GM12878 (cell line): ENCODE data around the gene SRSF2. TPM values are rescaled to one million over a fixed set of nuclear protein-coding genes. Genes with fewer than 3 reads are reported as not detected.

Experiments
- ATAC-seq: fragments of 200-7000 bp; cut with Tn5 transposase; 3 replicates; pipeline ENCODE4 v1.9.1; 2020; ENCODE audit warnings: mild to moderate bottlenecking, moderate library complexity
- BruUV-seq: library from RNA; stranded (reverse); fragments of 400-500 nt; replicated peaks from 2 replicates; lab custom pipeline; 2021; lab: Mats Ljungman, UMichigan
- CTCF ChIA-PET: fragments of 300-600 bp; sonication (Branson Sonifier 250); formaldehyde crosslinking; extraction: SDS; loops from one replicate; lab custom pipeline; 2021; ENCODE audit warnings: inconsistent platforms; lab: Yijun Ruan, JAX
- POLR2A ChIA-PET: fragments of 350-600 bp; formaldehyde crosslinking; extraction: SDS; loops from one replicate; lab custom pipeline; 2021; ENCODE audit warnings: inconsistent platforms; lab: Charles Lee
- RAD21 ChIA-PET: fragments of 300-600 bp; sonication (Branson Sonifier 250); formaldehyde crosslinking; loops from one replicate; lab custom pipeline; 2023; ENCODE audit warnings: antibody characterized with exemption; ENCODE audit not compliant: unreplicated experiment; lab: Charles Lee
- SMC1A ChIA-PET: fragments of 300-600 bp; sonication (Branson Sonifier 250); formaldehyde crosslinking; loops from one replicate; lab custom pipeline; 2023; ENCODE audit not compliant: unreplicated experiment, uncharacterized antibody; lab: Charles Lee
- DNase-seq: peaks from one replicate; pipeline ENCODE4 v3.0.0-alpha.2; 2011; ENCODE audit warnings: low read depth, low spot score
- FAIRE-seq: peaks from 3 replicates; lab custom pipeline; 2011; peaks lifted over from hg19 to GRCh38; lab: Jason Lieb, UNC
- H2AFZ ChIP-seq: 2 replicates; pipeline ENCODE4 v1.6.0; 2011; ENCODE audit warnings: low read depth, low read length, control low read depth; ENCODE audit not compliant: control insufficient read depth
- H3K27ac ChIP-seq: 2 replicates; pipeline ENCODE4 v1.5.1; 2011; ENCODE audit warnings: control low read depth; ENCODE audit not compliant: control insufficient read depth, insufficient read depth
- H3K27me3 ChIP-seq, 2 experiments: replicated peaks in 1 of 2; 2 replicates each; pipeline versions ENCODE4 v1.6.0 to v1.6.1; 2011; ENCODE audit warnings: low read length in 1 of 2; ENCODE audit not compliant: control insufficient read depth in 2 of 2, insufficient read depth in 2 of 2
- H3K36me3 ChIP-seq, 2 experiments: 2 replicates each; pipeline ENCODE4 v1.5.1; 2011; ENCODE audit warnings: low read length in 1 of 2; ENCODE audit not compliant: control insufficient read depth in 2 of 2, insufficient read depth in 2 of 2
- H3K4me1 ChIP-seq: 2 replicates; pipeline ENCODE4 v1.6.1; 2011; ENCODE audit warnings: mild to moderate bottlenecking, low read length, moderate library complexity, mixed read lengths; ENCODE audit not compliant: control insufficient read depth, insufficient read depth
- H3K4me2 ChIP-seq: 2 replicates; pipeline ENCODE4 v1.6.0; 2011; ENCODE audit warnings: control low read depth; ENCODE audit not compliant: control insufficient read depth, insufficient read depth
- H3K4me3 ChIP-seq: fragments of 200-600 bp; sonication (generic); 2 replicates; pipeline ENCODE4 v1.5.1; 2016
- H3K79me2 ChIP-seq: 2 replicates; pipeline ENCODE4 v1.6.0; 2011; ENCODE audit warnings: low read length; ENCODE audit not compliant: control insufficient read depth, insufficient read depth
- H3K9ac ChIP-seq: 2 replicates; pipeline ENCODE4 v1.8.0; 2011; ENCODE audit warnings: low read length, control low read depth, mixed read lengths; ENCODE audit not compliant: control insufficient read depth, insufficient read depth
- H3K9me3 ChIP-seq: replicated peaks from 3 replicates; pipeline ENCODE4 v1.5.1; 2011; ENCODE audit warnings: mild to moderate bottlenecking, low read length; ENCODE audit not compliant: control insufficient read depth, insufficient read depth
- H4K20me1 ChIP-seq: 2 replicates; pipeline ENCODE4 v1.6.0; 2011; ENCODE audit not compliant: control insufficient read depth, insufficient read depth
- ESRRA ChIP-seq: IDR thresholded peaks from 2 replicates; pipeline ENCODE4 v1.6.1; 2012; ENCODE audit warnings: mild to moderate bottlenecking, low read length, improper control_type of control experiment
- FOS ChIP-seq: IDR thresholded peaks from 3 replicates; pipeline ENCODE4 v1.6.1; 2011; ENCODE audit warnings: borderline replicate concordance; ENCODE audit not compliant: insufficient read length; ENCODE audit errors: extremely low read depth
- HCFC1 ChIP-seq: fragments of 150-350 bp; IDR thresholded peaks from 2 replicates; pipeline ENCODE4 v1.6.1; 2014; ENCODE audit warnings: low read length
- HDAC2 ChIP-seq: fragments of 200-600 bp; sonication (generic); IDR thresholded peaks from 2 replicates; pipeline ENCODE4 v1.6.1; 2017
- KAT2A ChIP-seq: conservative IDR thresholded peaks from 2 replicates; pipeline ENCODE4 v1.6.1; 2011; ENCODE audit warnings: low read depth, low read length; ENCODE audit not compliant: control insufficient read depth
- KDM1A ChIP-seq: fragments of 200-600 bp; sonication (generic); IDR thresholded peaks from 2 replicates; pipeline ENCODE4 v1.6.1; 2016; ENCODE audit warnings: borderline replicate concordance
- NFIC ChIP-seq: IDR thresholded peaks from 2 replicates; pipeline ENCODE4 v1.6.1; 2012; ENCODE audit warnings: low read depth, mild to moderate bottlenecking, inconsistent platforms, low read length, moderate library complexity
- POLR2AphosphoS2 ChIP-seq: IDR thresholded peaks from 2 replicates; pipeline ENCODE4 v1.6.1; 2011; ENCODE audit warnings: low read depth, mild to moderate bottlenecking, low read length, improper control_type of control experiment, moderate library complexity
- POU2F2 ChIP-seq: IDR thresholded peaks from 3 replicates; pipeline ENCODE4 v1.6.1; 2011; ENCODE audit warnings: low read depth, mild to moderate bottlenecking, low read length, borderline replicate concordance
- RAD51 ChIP-seq: fragments of 450-650 bp; IDR thresholded peaks from 2 replicates; pipeline ENCODE4 v1.6.1; 2016; ENCODE audit warnings: moderate library complexity, mild to moderate bottlenecking, inconsistent platforms
- SIN3A ChIP-seq: IDR thresholded peaks from 2 replicates; pipeline ENCODE4 v1.6.1; 2012; ENCODE audit warnings: low read depth, low read length, improper control_type of control experiment
- ZNF207 ChIP-seq: fragments of 450-650 bp; IDR thresholded peaks from 2 replicates; pipeline ENCODE4 v1.6.1; 2014; ENCODE audit warnings: antibody characterized with exemption, mild to moderate bottlenecking, borderline replicate concordance
- WGBS: methylation state at CpG from one replicate; pipeline ENCODE4 v1.1.6; 2016; ENCODE audit warnings: low lambda C conversion rate; ENCODE audit not compliant: insufficient replicate concordance, insufficient coverage; ENCODE audit errors: missing lambda C conversion rate; 5-methylcytosine and 5-hydroxymethylcytosine counted together
- in situ Hi-C: fragments of 300-500 bp; cut with MboI; formaldehyde crosslinking; loops from 9 replicates; pipeline ENCODE4 v1.14.3; 2018; ENCODE audit warnings: mixed read lengths
- intact Hi-C: fragments of 100-400 bp; cut with micrococcal nuclease; formaldehyde crosslinking; loops from one replicate; pipeline ENCODE4 v1.14.2; 2022; ENCODE audit not compliant: unreplicated experiment
- polyA plus RNA-seq, 11 experiments: library from polyadenylated mRNA; depleted of rRNA in 4 of 11; unstranded in 6 of 11; stranded (reverse) in 5 of 11; fragments of >200 nt; fragmentation: Nextera tagmentation in 4 of 11; fragmentation: Illumina TruSeq in 1 of 11; extraction: Ambion mirVana in 4 of 11; extraction: Trizol in 1 of 11; gene quantifications; 1 replicate in 1 of 11; 2 replicates in 10 of 11; pipeline versions ENCODE4 v1.2.1 to v1.2.3, GENCODE V29; 2011 to 2016; ENCODE audit warnings: inconsistent platforms in 2 of 11, missing spikeins in 2 of 11, low read depth in 1 of 11
- total RNA-seq, 4 experiments: library from RNA; depleted of rRNA in 3 of 4; stranded (reverse); fragments of >200 nt in 3 of 4; fragmentation: Illumina TruSeq in 1 of 4; extraction: Trizol in 1 of 4; gene quantifications; 2 replicates each; pipeline versions ENCODE4 v1.2.1 to v1.2.3, GENCODE V29; 2013 to 2021
- TF ChIP-seq, protein P1 (sequence below): fragments of 150-350 bp; IDR thresholded peaks from 2 replicates; pipeline ENCODE4 v1.6.1; 2014; ENCODE audit warnings: mild to moderate bottlenecking, low read depth, low read length
- TF ChIP-seq, protein P2 (sequence below): fragments of 450-650 bp; IDR thresholded peaks from 2 replicates; pipeline ENCODE4 v1.6.1; 2017; ENCODE audit warnings: low read depth, mild to moderate bottlenecking, moderate library complexity

The SRSF2 gene
- total and polyA plus RNA-seq, 10 of the 15 experiments (the other 5 are each of a cell fraction or from before 2014, with no cell fraction given) = 225 to 795 (median 410) TPM

DNA sequence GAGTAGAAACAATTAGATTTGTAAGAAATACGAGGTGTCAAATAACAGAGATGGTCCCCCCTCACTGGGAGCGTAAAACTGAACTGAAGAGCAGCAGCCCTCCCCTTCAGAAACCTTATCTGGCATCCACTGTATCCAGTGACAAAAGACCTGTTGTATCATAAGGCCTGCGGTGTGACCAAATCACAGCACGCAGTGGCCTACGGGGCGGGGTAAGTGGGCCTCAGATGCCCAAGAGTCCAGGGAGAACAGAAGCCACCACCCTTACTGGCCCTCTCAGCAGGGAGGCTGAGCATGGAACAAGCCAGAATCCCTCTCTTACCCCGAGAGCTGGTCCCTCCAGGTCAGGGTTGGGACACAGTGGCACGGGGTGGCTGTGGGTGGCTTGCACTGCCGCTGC is 16.2 kb downstream of the SRSF2 start (continued):
- TF ChIP-seq HDAC2 (no peak), POU2F2 (no peak), RAD51 (no peak), HCFC1 (no peak)
- TF ChIP-seq, protein P1, sequence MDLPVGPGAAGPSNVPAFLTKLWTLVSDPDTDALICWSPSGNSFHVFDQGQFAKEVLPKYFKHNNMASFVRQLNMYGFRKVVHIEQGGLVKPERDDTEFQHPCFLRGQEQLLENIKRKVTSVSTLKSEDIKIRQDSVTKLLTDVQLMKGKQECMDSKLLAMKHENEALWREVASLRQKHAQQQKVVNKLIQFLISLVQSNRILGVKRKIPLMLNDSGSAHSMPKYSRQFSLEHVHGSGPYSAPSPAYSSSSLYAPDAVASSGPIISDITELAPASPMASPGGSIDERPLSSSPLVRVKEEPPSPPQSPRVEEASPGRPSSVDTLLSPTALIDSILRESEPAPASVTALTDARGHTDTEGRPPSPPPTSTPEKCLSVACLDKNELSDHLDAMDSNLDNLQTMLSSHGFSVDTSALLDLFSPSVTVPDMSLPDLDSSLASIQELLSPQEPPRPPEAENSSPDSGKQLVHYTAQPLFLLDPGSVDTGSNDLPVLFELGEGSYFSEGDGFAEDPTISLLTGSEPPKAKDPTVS = no peak
- TF ChIP-seq, protein P2, sequence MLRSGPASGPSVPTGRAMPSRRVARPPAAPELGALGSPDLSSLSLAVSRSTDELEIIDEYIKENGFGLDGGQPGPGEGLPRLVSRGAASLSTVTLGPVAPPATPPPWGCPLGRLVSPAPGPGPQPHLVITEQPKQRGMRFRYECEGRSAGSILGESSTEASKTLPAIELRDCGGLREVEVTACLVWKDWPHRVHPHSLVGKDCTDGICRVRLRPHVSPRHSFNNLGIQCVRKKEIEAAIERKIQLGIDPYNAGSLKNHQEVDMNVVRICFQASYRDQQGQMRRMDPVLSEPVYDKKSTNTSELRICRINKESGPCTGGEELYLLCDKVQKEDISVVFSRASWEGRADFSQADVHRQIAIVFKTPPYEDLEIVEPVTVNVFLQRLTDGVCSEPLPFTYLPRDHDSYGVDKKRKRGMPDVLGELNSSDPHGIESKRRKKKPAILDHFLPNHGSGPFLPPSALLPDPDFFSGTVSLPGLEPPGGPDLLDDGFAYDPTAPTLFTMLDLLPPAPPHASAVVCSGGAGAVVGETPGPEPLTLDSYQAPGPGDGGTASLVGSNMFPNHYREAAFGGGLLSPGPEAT = no peak

DNA sequence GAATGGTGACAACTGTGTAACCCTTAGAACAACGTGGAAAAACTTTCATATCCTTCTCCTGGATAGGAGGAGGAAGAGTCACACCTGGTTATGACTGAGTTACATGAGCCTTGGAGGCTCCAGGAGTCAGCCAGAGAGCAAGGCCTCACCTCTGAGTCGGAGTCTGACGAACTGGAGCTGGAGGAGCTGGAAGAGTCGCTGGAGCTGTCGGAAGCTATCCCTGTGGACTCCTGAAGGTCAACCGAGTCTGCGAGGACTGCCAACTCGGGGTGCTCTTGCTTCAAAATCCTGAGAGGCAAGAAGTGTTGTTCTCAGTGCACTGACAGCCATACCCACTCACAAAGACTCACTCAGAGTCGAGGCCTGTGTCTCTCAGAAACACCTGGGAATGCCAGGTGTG is 16.9 kb downstream of the SRSF2 start:
- no peaks in the 10 kb centered on the region for H3K27me3 ChIP-seq
- CTCF ChIA-PET = interaction anchor here (1.5 kb wide), 1 partner anchor 39 kb away, joined by 6 read pairs; no protein-coding TSS in a partner anchor
- H3K79me2 ChIP-seq = peaks cover 19% of the 10 kb centered on the region
- POLR2A ChIA-PET = no interaction called here
- WGBS = 98% methylated on average over 9 of the region's 9 CpGs
- no peak overlapping the region for H3K9ac ChIP-seq
- no peak overlapping the region for H3K4me3 ChIP-seq
- RAD21 ChIA-PET = no interaction called here
- DNase-seq (no peak), FAIRE-seq (no peak), ATAC-seq (no peak)
- 0 out of 2 replicates have a peak, but pooled peaks cover under 1% of the 10 kb centered on the region for H4K20me1 ChIP-seq
- H3K36me3 ChIP-seq = peaks cover 17 to 46% of the 10 kb centered on the region in 2 experiments
- intact Hi-C loops = no loop called here
- in situ Hi-C loops = no loop called here
- SMC1A ChIA-PET = no interaction called here
- H3K9me3 ChIP-seq = no peaks in the 10 kb centered on the region
- BruUV-seq = no TSS peak
- TF ChIP-seq SIN3A = no peak
- TF ChIP-seq NFIC = no peak
- no peak for TF ChIP-seq POLR2AphosphoS2
- no peak for TF ChIP-seq ESRRA
- no peak for TF ChIP-seq FOS
- no peak for TF ChIP-seq POU2F2
- TF ChIP-seq KDM1A = no peak
- TF ChIP-seq KAT2A = no peak
- no peak for TF ChIP-seq ZNF207
- no peak overlapping the region for H3K4me2 ChIP-seq
- H2AFZ ChIP-seq = no peak overlapping the region
- H3K4me1 ChIP-seq = peaks cover 6% of the 10 kb centered on the region
- no peak overlapping the region for H3K27ac ChIP-seq
